Tibial nerve (tissue), 4 donors: ENCODE data around the gene SMG6. TPM values are rescaled to one million over a fixed set of nuclear protein-coding genes. Genes with fewer than 3 reads are reported as not detected.

Experiments
- DNase-seq, 2 donors: peaks; one replicate each; pipeline ENCODE4 v3.0.0-alpha.2; 2019; ENCODE audit warnings: low spot score in 2 of 2
- H3K27ac ChIP-seq, 4 donors: fragments of 200-600 bp; sonication (generic) in 3 of 4; one replicate each; pipeline ENCODE4 v1.5.1; 2017 to 2019; ENCODE audit warnings: mild to moderate bottlenecking in 1 of 4
- H3K27me3 ChIP-seq, 2 donors: fragments of 200-600 bp; sonication (generic) in 1 of 2; one replicate each; pipeline versions ENCODE4 v1.5.1 to v1.6.0; 2017 to 2019
- H3K36me3 ChIP-seq, 3 donors: fragments of 200-600 bp; sonication (generic); one replicate each; pipeline ENCODE4 v1.5.1; 2018 to 2019
- H3K4me1 ChIP-seq, 4 donors: fragments of 200-600 bp; sonication (generic) in 3 of 4; one replicate each; pipeline ENCODE4 v1.5.1; 2017 to 2019
- H3K4me3 ChIP-seq, 4 donors: fragments of 200-600 bp; sonication (generic) in 3 of 4; one replicate each; pipeline ENCODE4 v1.5.1; 2017 to 2019; ENCODE audit warnings: mild to moderate bottlenecking in 1 of 4, moderate library complexity in 1 of 4
- H3K9me3 ChIP-seq, 4 donors: fragments of 200-600 bp; sonication (generic) in 3 of 4; one replicate each; pipeline ENCODE4 v1.5.1; 2017 to 2019
- EP300 ChIP-seq, 2 donors: sonication (generic); formaldehyde crosslinking; IDR thresholded peaks; one replicate each; pipeline ENCODE4 v1.6.1; 2017; ENCODE audit warnings: antibody characterized with exemption in 2 of 2, mild to moderate bottlenecking in 1 of 2
- POLR2A ChIP-seq, 2 donors: fragments of 450-650 bp; IDR thresholded peaks; one replicate each; pipeline ENCODE4 v1.6.1; 2017; ENCODE audit warnings: antibody characterized with exemption in 2 of 2, mild to moderate bottlenecking in 2 of 2, moderate library complexity in 2 of 2
- WGBS, 2 donors: methylation state at CpG; one replicate each; pipeline ENCODE4 v1.1.5; 2018; 5-methylcytosine and 5-hydroxymethylcytosine counted together
- total RNA-seq, 4 donors: library from RNA; depleted of rRNA; stranded (reverse); fragments of >200 nt; gene quantifications; one replicate each; pipeline ENCODE4 v1.1.0, GENCODE V29; 2016
- TF ChIP-seq, protein P1 (sequence below), 5 experiments: fragments of 200-600 bp in 3 of 5; fragments of 450-650 bp in 2 of 5; sonication (generic) in 3 of 5; IDR thresholded peaks; one replicate each; pipeline ENCODE4 v1.5.1; 2016 to 2019; ENCODE audit warnings: antibody characterized with exemption in 5 of 5, mild to moderate bottlenecking in 3 of 5, moderate library complexity in 2 of 5

Gene SMG6
- total RNA-seq, 4 donors from 2014 or later, result 29.5 to 86.5 (median 40.1) TPM

DNA sequence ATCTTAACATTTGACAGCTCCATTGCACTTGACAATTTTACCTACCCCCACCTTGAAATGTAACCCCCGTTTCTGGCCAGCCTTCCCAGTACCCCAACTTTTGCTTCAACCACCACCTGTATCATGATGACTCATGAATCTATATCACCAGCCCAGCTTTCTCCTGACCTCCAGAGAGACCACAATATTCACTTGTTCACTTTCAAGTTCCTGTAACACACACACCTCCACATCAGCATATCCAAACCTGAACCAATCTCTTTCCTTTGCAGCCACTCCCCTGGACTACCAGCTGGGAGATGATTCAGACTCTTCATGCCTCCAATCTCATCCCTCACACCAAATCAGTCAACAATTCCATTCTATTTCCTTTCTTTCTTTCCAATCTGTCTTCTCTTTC is 8.0 kb downstream of the SMG6 start:
- H3K27me3 ChIP-seq, result no peaks in the 10 kb centered on the region
- WGBS, 2 donors, result 90 to 91% methylated on average over 1 of the region's 1 CpG
- H3K36me3 ChIP-seq, result peaks cover 3 to 92% (median 7%) of the 10 kb centered on the region in 3 donors
- DNase-seq, result no peak
- no peak overlapping the region for H3K27ac ChIP-seq
- no peaks in the 10 kb centered on the region for H3K9me3 ChIP-seq
- H3K4me3 ChIP-seq, result no peak overlapping the region
- TF ChIP-seq POLR2A (IDR thresholded peaks at IDR 0.05), result no peak
- no peak for TF ChIP-seq EP300 (IDR thresholded peaks at IDR 0.05)
- TF ChIP-seq, protein P1, sequence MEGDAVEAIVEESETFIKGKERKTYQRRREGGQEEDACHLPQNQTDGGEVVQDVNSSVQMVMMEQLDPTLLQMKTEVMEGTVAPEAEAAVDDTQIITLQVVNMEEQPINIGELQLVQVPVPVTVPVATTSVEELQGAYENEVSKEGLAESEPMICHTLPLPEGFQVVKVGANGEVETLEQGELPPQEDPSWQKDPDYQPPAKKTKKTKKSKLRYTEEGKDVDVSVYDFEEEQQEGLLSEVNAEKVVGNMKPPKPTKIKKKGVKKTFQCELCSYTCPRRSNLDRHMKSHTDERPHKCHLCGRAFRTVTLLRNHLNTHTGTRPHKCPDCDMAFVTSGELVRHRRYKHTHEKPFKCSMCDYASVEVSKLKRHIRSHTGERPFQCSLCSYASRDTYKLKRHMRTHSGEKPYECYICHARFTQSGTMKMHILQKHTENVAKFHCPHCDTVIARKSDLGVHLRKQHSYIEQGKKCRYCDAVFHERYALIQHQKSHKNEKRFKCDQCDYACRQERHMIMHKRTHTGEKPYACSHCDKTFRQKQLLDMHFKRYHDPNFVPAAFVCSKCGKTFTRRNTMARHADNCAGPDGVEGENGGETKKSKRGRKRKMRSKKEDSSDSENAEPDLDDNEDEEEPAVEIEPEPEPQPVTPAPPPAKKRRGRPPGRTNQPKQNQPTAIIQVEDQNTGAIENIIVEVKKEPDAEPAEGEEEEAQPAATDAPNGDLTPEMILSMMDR (IDR thresholded peaks at IDR 0.05), result no peak
- H3K4me1 ChIP-seq, result peaks cover 0 to 6% (median 0%) of the 10 kb centered on the region in 4 donors

DNA sequence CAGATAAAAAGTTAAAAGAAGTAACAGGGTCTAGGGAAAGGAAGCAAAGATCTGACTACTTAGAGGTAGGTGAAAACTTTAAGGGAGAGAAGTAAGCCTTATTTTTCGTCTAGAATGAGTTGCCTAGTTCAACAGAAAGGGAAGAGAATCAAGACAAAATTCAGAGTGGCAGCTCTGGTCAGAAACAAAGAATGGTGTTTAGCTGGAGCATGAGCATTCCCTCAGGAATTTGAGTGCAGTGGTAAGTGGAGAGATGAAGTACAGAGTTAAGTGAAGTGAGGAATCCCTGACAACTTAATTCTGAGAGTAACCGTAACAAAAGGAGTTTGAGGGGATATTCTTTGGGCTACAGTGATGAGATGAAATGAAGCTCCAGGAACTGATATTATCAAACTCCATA is 11.5 kb downstream of the SMG6 start:
- Histone ChIP-seq H3K4me1 (peaks cover 0 to 4% (median 0%) of the 10 kb centered on the region in 4 donors), H3K36me3 (peaks cover 3 to 99% (median 14%) of the 10 kb centered on the region in 3 donors), H3K27ac (no peak overlapping the region), H3K27me3 (no peaks in the 10 kb centered on the region), H3K4me3 (no peak overlapping the region), H3K9me3 (no peaks in the 10 kb centered on the region)
- no peak for DNase-seq
- no peak for TF ChIP-seq POLR2A (IDR thresholded peaks at IDR 0.05)
- TF ChIP-seq, protein P1 (IDR thresholded peaks at IDR 0.05), result no peak
- no peak for TF ChIP-seq EP300 (IDR thresholded peaks at IDR 0.05)
- WGBS, 2 donors, result 80 to 83% methylated on average over 2 of the region's 2 CpGs

DNA sequence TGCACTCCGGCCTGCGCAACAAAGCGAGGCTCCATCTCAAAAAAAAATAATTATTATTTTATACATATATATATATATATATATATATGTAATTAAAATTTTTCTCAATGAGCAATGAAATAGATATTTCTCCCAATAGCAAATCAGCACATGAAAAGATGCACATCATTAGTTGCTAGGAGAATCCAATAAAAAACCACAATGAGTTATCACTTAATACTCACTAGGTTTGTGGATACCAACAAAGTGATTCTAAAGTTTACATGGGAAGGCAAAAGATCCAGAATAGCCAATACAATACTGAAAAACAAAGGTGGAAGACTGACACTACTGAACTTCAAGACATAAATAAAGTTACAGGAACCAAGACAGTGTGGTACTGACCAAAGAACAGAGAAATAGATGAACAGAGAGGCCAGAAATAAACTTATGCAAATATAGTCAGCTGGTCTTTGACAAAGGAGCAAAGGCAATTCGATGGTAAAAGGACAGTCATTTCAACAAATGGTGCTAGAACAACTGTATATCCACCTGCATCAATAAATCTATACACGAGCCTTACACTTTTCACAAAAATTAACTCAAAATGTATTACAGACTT is 13.6 kb downstream of the SMG6 start:
- no peaks in the 10 kb centered on the region for H3K9me3 ChIP-seq
- peaks cover 3 to 87% (median 7%) of the 10 kb centered on the region in 3 donors for H3K36me3 ChIP-seq
- DNase-seq, result no peak
- no peaks in the 10 kb centered on the region for H3K27me3 ChIP-seq
- no peaks in the 10 kb centered on the region for H3K4me1 ChIP-seq
- H3K4me3 ChIP-seq, result no peak overlapping the region
- no peak overlapping the region for H3K27ac ChIP-seq
- WGBS, 2 donors, result 93 to 94% methylated on average over 5 of the region's 5 CpGs
- TF ChIP-seq, protein P1 (IDR thresholded peaks at IDR 0.05), result no peak
- TF ChIP-seq EP300 (IDR thresholded peaks at IDR 0.05), result no peak
- no peak for TF ChIP-seq POLR2A (IDR thresholded peaks at IDR 0.05)

DNA sequence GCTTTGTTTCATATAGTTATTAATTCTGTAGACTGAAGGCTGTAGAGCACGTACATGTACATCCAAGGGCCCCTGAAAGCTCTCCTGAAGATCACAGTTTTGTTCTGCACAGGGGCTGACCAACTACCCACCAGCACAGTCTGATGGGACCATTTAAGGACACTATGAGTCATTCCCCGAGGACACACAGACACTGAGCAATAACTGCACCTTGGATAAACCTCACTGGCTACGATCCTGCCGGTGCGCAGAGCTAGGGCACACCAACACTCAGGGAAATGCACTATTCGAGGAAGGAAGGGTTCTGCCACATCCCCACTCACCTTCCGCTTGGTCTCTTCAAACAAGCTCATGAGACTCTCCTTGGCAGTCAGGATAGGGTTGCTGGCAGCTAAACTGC is 20.3 kb downstream of the SMG6 start:
- DNase-seq, result no peak
- no peak overlapping the region for H3K27ac ChIP-seq
- WGBS, 2 donors, result 82 to 93% methylated on average over 7 of the region's 7 CpGs
- no peak overlapping the region for H3K4me3 ChIP-seq
- no peaks in the 10 kb centered on the region for H3K9me3 ChIP-seq
- no peak for TF ChIP-seq POLR2A (IDR thresholded peaks at IDR 0.05)
- no peak for TF ChIP-seq EP300 (IDR thresholded peaks at IDR 0.05)
- TF ChIP-seq, protein P1 (IDR thresholded peaks at IDR 0.05), result no peak
- H3K4me1 ChIP-seq, result peaks cover 0 to 3% (median 0%) of the 10 kb centered on the region in 4 donors
- no peaks in the 10 kb centered on the region for H3K27me3 ChIP-seq
- peaks cover 0 to 79% (median 8%) of the 10 kb centered on the region in 3 donors for H3K36me3 ChIP-seq

DNA sequence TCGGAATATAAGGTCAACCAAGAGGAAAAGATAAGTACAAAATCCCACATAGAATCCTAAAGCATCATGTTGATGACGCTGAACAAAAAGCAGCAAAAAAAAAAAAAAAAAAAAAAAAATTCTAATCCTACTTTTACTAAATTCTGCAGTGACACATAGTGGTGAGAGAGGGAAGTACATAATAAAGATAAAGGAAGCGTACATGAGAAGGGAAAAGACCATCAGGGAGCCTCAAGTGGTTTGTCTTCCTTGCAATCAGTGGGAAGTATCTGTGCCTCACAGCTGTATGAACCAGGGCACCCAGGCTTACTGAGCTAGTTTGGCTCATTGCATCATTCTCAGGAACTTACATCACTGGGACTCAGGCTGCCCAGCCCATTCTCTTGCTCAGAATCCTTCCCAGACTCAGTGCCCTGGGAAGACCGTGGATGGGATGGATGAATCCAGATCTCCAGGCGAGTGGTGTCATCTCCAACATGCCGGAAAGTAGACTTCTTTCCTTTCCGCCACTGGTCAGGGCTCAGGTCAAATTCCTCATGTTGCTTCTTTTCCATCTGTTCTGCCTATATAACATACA is 21.2 kb downstream of the SMG6 start:
- H3K27me3 ChIP-seq, result no peaks in the 10 kb centered on the region
- TF ChIP-seq, protein P1 (IDR thresholded peaks at IDR 0.05), result peak; percentile 38 to 63 (median 45)
- TF ChIP-seq EP300 (IDR thresholded peaks at IDR 0.05) (peak in 1 of 2 donors; percentile 28), POLR2A (IDR thresholded peaks at IDR 0.05) (no peak)
- no peak overlapping the region for H3K27ac ChIP-seq
- no peaks in the 10 kb centered on the region for H3K9me3 ChIP-seq
- peaks cover 0 to 3% (median 0%) of the 10 kb centered on the region in 4 donors for H3K4me1 ChIP-seq
- peak in 1 of 2 donors; percentile 39 for DNase-seq
- H3K36me3 ChIP-seq, result peaks cover 0 to 79% (median 8%) of the 10 kb centered on the region in 3 donors
- WGBS, 2 donors, result 60 to 62% methylated on average over 7 of the region's 7 CpGs
- H3K4me3 ChIP-seq, result no peak overlapping the region
